DMS53 treated with DMSO at 0.1 percent for 48 hours (cell line): ENCODE measurements around the gene LSS.

Source experiments
- DNase-seq: peaks from one replicate; lab custom pipeline; 2025; ENCODE audit not compliant: unreplicated experiment; lab: John Stamatoyannopoulos, UW

Gene LSS

DNA sequence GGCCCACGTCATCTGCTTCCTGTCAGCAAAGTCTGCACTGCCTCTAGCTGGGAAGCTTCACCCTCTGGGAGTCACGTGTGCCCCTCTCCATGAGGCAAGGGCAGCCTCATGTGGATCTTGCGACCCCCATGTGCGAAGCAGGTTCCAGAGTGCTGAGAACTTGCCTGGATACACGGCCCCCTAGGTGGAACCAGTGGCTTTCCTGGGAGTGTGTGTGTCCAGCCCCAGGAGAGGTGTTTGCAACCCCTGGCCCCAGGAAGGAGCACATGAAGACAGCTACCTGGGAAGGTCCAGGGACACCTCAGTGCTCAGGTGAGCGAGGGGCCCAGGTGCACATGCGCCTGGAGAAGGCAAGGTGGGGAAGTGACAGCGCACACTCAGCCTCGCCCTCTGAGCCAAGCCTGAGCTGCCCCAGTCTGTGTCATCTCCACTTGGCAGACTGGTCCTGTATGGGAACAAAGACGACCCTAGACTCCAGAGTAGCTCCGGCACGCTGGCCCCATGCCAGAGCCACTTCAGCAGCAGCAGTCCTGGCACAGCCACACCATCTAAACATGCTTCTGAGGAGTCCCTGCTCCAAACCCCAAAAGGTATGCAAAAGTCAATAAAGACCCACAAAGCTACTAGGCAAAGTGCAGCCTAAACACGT, 8.9 kb downstream of the LSS start:
- no peak for DNase-seq

DNA sequence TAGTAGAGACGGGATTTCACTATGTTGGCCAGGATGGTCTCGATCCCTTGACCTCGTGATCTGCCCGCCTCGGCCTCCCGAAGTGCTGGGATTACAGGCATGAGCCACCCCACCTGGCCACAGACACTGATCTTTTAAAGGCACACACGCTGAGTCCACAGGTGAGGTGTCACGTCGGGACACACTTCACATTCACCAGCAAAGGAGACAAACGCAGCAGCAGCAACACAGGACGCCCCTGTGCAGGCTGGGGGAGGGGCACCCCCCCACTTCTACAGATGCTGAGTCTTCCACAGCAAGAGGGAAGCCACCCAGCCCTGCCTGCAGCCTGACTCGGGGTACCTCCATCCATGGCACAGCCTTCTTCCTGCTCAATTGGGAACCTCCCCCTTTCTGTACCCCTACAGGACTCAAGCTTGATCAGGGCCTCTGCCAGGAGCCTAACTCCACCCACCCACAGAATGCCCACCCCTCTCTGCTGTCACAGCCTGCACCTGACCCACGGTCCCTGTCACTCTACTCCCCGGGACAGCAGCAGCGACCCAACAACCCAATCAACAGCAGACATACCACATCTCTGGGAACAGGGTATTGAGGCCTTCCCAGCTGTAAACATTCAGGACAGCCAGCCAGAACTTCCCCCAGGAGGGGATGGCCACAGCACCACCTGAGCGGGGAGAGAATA, 9.5 kb downstream of the LSS start:
- no peak for DNase-seq

DNA sequence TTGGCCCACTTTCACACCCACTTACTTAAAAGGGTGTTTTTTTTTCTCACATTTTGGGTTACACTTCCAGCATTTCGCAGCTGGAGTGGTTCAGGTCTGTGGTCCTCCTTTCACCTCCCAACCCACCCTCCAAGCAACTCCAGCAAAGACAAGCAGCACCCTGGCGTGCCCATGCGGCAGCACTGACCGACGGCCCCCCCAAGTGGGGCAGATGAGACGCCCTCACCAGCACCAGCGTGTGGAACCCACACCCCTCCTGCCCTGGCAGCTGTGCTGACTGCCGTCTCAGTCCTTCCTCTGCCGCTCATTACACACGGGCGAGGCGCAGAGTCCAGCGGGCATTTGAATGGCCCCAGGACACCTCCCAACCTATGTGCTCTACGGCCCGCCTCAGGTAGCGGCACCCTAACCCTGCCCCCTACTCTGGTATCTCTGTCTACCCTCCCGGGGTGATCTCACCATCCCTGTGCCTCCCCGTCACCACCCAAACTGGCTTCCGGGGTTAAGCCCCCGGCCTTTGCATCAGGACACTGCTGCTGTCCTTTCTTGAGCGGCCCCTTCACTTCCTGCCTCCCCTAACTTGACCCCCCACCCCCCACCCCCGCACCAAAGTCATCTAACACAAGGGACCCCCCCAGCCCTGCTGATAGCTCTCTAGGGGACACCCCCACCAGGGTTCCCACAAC, 10.9 kb downstream of the LSS start:
- DNase-seq: no peak

DNA sequence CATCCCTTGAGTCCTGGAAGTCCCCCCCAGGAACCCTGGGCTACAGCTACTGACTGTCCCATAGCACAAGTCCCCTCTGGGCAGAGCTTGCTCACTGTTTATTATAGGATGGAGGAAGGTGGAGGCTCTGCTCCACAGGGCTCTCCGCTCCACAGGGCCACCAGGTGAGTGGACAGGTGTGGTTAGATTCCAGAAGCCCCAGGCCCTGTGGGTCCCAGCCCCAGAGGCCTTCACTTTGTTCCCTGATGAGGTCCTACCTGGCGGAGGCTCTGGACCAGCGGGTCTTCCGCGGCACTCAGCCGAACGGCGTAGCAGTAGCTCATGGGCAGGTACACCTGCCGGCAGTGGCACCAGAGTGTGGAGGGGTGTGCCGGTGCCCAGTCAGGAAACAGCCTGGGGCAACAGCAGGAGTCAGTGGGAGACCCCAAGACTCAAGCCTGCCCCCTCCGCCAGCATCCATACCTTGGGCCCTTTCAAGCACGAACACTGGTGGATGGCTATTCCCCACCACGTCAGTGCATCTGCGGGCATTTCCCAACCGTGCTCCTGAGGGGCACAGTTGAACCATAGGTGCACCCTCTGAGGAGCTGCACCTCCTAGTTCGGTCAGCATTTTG, 12.3 kb downstream of the LSS start:
- DNase-seq: no peak

DNA sequence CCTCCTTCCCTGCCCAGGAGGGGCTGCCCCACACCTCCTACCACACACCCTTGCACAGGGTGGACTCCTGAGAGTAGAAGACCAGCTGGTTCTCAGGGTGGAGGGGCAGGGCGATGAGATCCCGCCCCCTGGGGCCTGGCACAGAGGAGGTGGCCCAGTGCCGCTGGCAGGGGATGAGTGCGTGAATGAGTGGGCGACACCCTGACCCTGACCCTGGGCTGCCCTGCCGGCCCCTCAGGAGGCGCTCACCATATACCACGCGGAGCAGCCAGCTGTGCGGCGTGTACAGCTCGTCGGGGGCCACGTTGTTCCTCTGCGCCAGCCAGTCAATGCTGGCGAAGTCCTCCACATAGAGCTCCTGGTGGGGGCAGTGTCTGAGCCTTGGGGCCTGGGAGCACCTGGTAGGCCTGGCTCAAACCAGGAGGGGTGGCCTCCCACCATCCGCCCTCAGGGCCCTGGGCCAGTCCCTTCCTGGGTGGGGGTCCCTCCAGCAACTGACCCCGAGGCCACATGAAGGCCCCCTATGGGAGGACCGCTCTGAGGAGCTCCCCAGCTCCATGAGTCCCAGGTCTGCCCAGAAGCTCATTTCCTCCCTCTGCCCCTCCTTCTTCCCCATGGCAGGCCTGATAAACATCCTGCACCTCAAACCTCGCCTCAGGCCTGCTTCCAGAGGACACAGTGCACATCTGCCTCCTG, 13.0 kb downstream of the LSS start:
- DNase-seq: no peak

DNA sequence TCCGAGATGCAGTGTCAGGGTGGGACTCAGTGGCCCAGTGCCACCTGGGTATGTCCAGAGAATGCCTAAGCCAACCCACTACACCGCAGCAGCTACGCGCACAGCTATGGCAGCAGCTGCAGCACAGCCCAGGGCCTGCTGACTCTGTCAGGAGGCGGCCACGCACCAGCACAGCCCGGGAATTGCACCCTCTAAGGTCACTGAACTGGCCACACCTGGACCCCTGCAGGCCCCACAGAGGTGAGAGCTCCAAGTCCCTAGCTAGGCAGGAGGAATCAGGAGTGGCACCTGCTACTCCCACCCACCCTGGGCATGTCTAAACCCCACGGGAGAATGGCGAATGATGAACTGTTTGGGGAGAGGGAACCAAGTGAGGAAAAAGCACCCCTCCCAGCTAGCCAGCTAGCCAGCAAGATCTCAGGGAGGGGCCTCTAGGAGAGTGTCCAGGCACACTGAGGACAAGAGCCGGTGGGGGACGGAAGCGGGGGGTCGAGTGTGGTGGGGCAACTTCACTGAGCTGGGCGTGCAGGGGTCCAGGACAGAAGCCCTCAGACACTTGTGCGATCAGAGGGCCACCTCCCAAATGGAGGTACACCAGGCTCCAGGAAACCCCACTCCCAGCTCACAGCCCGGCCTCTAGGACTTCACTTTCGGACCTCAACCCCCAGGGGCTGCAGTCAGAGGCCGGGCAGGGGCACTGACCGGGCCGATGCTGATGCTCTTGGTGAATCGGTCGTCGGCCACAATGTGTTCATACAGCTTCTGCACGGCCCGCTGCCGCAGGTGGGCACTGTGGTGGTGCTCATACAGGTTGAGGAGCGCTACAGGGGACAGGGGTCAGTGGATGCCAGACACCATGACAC, 13.9 kb downstream of the LSS start:
- DNase-seq: no peak

DNA sequence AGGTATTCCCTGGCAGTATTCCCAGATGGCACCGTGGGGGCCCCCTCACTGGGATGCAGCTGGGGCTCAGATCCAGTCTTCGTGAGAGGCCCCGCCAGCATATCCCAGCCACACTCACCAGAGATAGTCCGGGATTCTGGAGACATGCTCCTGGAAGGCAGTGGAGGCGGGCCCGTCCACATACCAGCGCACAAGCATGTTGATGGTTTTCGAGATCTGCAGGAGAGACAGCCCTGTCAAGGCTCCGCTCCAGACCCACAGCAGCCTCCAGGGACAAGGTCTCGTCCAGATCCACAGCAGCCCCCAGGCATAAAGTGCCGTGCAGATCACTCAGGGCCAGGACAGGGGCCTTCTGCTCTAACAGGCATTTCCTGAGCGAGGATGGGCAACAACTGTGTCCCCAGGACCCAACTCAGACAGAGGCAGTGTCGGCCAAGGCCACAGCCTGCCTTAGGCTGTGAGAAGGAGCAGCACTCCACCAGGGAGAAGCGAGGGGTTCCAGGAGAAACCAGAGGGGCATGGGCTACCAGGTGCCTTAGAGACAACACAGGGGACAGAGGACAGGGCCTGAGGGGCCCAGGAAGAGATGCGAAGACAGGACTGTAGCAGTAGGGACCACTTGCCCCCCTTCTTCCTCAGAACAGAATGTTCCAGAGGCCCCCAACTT, 14.8 kb downstream of the LSS start:
- DNase-seq: no peak

DNA sequence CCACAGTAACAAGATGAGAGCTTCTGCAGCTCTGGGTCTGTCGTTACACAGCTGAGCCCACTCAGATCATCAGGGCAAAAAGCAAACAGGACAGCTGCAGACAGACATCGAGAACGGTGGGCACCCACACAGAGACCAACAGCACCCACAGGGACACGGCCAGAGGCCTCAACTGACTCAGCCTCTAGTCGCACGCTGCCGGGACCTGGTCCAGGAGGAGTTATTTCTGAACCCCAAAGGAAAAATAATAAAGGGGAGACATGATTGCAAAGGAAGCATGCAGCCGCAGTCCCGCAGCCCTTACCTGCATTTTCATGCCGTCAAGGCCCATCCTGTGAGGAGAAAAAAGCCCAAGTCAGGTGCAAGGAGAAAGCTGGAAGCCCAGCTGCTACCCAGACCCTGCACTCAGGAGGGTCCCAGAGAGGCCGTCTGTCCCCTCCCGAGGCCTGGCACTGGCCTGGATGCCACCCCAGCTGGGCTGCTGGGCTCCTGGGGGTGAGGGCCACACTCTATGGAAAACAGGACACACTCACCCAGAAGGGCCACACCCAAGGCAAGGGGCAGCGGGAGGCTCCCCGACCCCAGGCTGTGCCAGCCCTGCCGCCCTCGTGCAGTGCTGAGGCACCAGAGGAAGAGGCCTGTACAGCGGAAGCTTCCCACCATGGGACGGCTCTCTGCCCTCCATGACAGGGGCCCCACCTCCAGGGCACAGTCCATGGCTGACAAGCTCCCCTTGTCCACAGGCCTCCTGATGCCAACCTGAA, 15.7 kb downstream of the LSS start:
- no peak for DNase-seq

DNA sequence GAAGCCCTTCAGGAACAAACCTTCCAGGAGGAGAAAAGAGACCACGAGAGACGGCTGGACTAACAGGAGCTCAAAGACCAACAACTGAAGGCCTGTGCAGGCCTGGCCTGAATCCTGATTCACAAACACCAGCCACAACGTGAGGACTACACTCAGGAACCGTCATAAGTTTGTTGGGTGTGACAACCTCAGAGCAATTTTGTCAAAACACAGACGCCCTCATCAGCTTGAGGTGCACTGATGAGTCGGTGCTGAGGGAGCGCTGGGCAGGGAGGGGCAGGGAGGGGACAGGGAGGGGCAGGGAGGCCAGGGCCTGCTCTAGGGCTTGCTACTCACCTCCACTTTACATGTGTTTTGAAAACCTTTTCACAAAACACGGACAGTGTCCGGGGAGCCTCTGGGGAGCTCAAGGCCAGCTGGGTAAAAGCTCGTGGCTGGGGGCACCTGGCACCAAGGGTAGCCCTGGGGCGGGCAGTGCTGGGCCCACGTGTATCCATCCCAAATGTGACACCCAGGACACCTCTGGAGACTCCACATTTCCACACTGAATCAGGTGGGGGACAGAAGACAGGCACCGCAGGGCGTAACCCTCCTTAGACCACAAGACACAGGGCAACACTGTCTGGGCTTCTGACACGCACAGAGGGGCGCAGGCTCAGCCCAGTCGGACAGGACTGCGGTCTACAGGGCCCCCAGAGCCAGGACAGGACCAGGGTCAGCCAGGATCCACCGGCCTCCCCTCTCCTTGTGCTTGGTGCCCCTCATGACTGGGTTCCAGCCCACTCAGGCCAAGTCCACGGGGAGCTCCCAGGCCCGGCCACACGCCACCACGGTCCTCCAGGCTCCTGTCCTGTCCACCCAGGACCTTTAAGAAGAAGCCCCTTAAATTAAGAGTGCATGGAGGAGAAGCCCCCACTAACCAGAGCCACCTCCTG, 16.5 kb downstream of the LSS start:
- no peak for DNase-seq

DNA sequence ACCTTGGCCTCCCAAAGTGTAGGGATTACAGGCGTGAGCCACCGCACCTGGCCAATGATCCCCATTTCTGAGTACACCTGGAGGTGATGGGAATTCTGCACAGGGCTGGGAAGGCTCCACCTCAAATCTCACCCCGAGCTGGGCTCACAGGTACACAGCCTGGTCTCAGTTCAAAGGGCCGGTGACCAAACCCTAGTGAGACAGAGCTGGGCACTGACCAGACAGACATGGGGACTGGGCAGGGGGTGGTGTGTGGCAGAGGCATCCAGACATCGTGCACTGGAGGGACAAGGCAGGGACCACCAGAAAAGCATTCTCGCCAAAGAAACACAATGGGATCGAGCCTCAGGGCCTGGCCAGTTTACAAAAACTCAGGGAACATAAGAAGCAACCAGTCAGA, 17.2 kb downstream of the LSS start:
- no peak for DNase-seq

DNA sequence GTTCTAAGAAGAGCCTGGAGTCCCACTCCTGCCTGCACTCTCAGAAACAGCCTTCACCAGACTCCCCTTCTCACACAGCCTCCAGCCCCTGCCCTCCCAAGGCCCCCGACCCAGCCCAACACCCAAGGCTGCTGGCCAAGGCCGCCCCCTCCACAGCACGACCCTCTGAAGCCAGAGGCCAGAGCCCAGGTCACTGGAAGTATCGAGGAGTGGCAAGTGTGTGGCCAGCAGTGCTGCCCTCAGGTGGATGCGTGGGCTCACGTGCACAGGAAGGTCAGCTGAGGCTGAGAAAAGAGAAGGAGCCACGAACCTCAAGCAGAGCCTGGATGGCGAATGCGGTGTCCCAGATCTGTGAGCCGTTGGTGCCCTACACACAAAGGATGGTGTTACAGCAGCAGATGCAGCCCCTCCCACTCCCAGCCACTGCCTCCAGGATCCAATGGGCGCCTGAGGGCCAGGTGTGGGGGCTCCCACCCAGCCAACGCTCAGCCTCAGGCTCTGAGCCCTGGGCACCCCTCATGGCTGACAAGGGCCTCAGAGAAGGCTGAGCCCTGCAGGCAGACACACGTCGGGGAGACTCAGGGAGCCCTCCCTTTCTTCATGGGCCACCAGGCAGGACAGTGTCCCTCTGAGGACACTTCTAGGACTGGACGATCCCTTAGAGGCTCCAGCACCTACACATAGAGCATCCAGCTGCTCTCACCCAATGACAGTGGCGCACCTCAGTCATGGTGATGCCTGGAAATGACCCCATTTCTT, 18.0 kb downstream of the LSS start:
- no peak for DNase-seq

DNA sequence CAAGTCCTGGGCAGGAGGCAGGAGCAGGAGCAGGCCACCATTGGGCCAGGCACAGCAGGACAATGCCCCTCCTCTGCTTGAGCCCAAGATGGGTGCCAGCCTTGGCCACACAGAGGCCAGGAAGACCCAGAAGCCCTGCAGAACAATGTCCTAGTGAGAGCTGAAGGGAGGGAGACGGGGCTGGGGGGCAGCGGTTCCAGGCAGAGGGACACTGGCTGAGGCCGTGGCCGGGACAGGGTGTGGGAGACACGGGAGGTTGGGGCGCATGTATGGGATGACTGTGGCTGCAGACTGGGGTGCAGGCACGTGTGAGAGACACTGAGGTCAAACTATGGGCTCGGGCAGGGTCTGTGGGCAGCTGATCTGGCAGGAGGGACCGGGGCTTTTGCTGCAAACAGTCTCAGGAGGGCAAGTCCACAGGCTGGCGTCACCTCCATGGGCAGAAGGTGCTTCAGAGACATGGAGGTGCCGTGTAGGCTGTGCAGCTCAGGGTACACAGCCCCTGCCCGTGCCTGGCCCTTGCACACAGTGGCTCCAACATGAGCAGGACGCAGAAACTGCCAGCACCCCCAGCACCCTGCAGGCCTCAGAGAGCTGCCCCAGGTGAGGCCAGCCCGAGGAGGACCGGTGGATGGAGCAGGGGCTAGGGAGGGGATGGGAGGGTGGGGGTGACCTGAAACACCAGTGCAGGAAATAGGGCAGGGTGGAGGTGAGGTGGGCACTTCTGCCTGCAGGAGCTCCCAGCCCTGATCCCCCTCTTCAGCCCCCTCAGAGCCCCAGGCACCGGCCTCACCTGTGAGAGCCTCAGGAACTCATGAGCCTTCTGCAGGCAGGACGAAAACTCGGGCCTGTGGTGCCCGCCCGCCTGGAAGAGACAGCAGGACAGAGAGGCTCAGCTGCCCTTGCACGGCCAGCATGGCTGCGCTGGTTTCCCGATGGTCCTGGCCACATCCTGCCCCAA, 19.5 kb downstream of the LSS start:
- DNase-seq: no peak

DNA sequence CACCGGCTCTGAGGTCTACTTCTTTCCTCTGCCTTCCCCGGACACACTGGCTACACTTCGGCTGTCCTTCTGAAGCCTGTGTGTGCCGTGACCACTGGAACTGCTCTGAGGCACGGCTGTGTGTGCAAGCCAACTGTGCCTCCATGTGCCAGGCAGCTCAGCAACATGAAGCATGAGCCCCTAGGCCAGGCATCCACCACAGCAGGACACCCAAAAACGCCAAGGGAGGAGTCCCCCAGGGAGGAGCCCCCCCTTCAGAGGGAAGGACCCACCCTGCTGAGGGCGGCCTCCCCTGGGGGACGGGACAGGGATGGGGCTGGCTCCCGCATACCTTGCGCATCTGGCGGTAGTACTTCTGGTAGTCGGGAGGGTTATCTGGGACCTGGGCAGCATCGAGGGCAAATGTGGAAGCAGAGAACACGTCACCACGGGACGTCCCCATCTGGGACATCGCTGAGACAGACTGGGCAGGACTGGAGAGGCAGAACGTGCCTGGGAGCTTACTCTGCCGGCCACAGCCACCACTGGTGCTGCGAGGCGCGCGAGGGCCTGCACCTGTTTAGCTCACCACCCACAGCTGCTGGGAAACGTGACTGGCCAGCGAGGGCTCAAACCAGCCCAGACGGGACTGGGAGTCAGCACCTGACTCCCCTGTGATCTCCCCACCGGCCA, 20.5 kb downstream of the LSS start:
- DNase-seq: no peak

DNA sequence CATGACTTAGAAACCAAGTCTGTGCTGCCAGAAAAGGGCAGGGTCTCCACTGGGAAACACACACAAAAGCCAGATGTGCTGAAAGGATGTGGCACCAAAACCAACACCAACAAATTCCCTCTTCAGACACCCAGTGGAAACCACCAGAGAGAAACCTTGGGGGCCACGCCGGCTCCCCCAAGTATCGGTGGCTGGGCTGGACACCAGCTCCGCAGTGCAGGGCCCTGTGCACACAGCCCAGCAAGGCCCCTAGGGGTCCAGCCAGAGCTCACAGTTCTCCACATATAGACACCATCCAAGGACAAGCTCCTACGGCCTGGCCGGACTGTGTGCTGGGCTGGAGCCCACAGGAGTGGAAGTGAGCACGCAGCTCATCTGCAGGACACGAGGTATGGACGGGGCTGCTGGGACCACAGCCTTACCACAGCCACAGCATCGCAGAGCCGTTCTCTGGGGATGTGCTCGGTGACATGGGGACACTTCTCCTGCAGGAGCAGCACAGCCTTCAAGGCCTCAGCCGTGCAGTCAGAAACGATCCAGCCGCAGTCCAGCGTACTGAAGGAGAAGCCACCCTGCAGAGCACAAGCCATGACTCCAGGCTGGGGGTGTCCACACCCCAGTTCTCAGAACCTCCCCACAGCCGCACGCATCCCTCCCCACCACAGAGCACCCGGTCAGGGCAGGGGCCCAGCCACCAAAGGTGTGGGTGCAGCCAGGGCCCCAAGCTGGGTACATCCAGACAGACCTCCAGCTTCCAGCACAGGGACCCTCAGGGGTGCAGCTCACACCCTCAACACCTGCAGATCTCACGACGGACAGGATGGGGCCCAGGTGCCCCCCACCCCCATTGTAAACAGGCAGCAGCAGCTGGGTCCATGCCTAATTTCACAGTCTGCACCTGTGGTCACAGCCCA, 21.3 kb downstream of the LSS start:
- DNase-seq: no peak
